Measurements from ENCODE around the gene EXOC7.
A peak's percentile ranks its signal among the peaks of the same experiment; 100 is the strongest.

EXOC7 gene

GRCh38 chr17:76103274-76104139 lies at the start of gene EXOC7:
EXOC7 (minus strand) TSS chr17:76103787; CDS start chr17:76103692, 95 bp downstream.
- DNase-seq, result peak; percentile 91

- no peak for DNase-seq
Measured at GRCh38 chr17:76153202-76153601, 49.6 kb upstream of the EXOC7 start.

GRCh38 chr17:76152591-76152990 lies 49.0 kb upstream of the EXOC7 start:
- no peak for DNase-seq

GRCh38 chr17:76151896-76152454 lies 48.4 kb upstream of the EXOC7 start:
- DNase-seq, result no peak

GRCh38 chr17:76150712-76151622 lies 47.4 kb upstream of the EXOC7 start:
- no peak for DNase-seq

GRCh38 chr17:76149214-76149613 lies 45.6 kb upstream of the EXOC7 start:
- no peak for DNase-seq

- no peak for DNase-seq
Measured at GRCh38 chr17:76148015-76148326, 44.4 kb upstream of the EXOC7 start.

GRCh38 chr17:76147211-76148014 lies 43.8 kb upstream of the EXOC7 start:
- peak; percentile 21 for DNase-seq

GRCh38 chr17:76146053-76146851 lies 42.7 kb upstream of the EXOC7 start:
- DNase-seq, result no peak

GRCh38 chr17:76145231-76146052 lies 41.9 kb upstream of the EXOC7 start:
- DNase-seq, result no peak

GRCh38 chr17:76142585-76143041 lies 39.0 kb upstream of the EXOC7 start:
- DNase-seq, result no peak

- DNase-seq, result peak; percentile 61
Measured at GRCh38 chr17:76142039-76142584, 38.5 kb upstream of the EXOC7 start.

GRCh38 chr17:76141212-76142038 lies 37.8 kb upstream of the EXOC7 start, which contains the start of gene FOXJ1:
FOXJ1 (minus strand) TSS chr17:76141245; CDS start chr17:76140395, 850 bp downstream.
- DNase-seq, result peak; percentile 93

- no peak for DNase-seq
Measured at GRCh38 chr17:76140661-76141211, 37.1 kb upstream of the EXOC7 start.

- DNase-seq, result no peak
Measured at GRCh38 chr17:76139801-76140660, 36.4 kb upstream of the EXOC7 start.

- no peak for DNase-seq
Measured at GRCh38 chr17:76138896-76139752, 35.5 kb upstream of the EXOC7 start.
